ENCODE results near the gene USP34.

- TF ChIP-seq CTCF (conservative IDR thresholded peaks at IDR 0.05; ENCODE audit: low read depth in 2 of 2) (no peak), CREB1 (CRISPR knock-in tag; IDR thresholded peaks at IDR 0.05; ENCODE audit: low read depth) (no peak), JUNB (IDR thresholded peaks at IDR 0.05; ENCODE audit: unreplicated experiment) (no peak), EZH2 (IDR thresholded peaks at IDR 0.05; ENCODE audit: low read depth, unreplicated experiment) (no peak), ZNF462 (CRISPR knock-in tag; IDR thresholded peaks at IDR 0.05) (no peak), EZH2phosphoT487 (IDR thresholded peaks at IDR 0.05; ENCODE audit: unreplicated experiment) (no peak), ETS1 (IDR thresholded peaks at IDR 0.05) (no peak), ZNF114 (CRISPR knock-in tag; IDR thresholded peaks at IDR 0.05) (no peak), POLR2AphosphoS5 (IDR thresholded peaks at IDR 0.05; ENCODE audit: low read depth) (no peak)
These were observed 90.6 kb downstream of the USP34 start for GRCh38 chr2:61380056-61380881.
